Skeletal muscle cell (primary cell): ENCODE measurements around the gene FUS.
"Not testable (repeated sequence)": the region's sequence is repeated elsewhere in the genome, so short reads cannot be mapped to it uniquely, and the experiment has no call there.

Experiments
- DNase-seq: peaks from one replicate; pipeline ENCODE4 v3.0.0-alpha.2; 2010; ENCODE audit warnings: low read depth
- H3K4me3 ChIP-seq: 2 replicates; pipeline ENCODE4 v1.5.1; 2011; ENCODE audit warnings: low read depth, mild to moderate bottlenecking, control low read depth, low read length, moderate library complexity

The FUS gene

GRCh38 chr16:31198207-31198882, 18.4 kb downstream of the FUS start:
- no peak overlapping the region for H3K4me3 ChIP-seq
- no peak for DNase-seq

GRCh38 chr16:31199430-31200041, 19.6 kb downstream of the FUS start:
- H3K4me3 ChIP-seq: no peak overlapping the region

GRCh38 chr16:31200111-31200510, 20.2 kb downstream of the FUS start:
- DNase-seq, H3K4me3 ChIP-seq: not testable (repeated sequence)

More at GRCh38 chr16:31199430-31200041, 19.6 kb downstream of the FUS start:
- DNase-seq: no peak

- peak overlapping the region; percentile 62 for H3K4me3 ChIP-seq
- no peak for DNase-seq
Observed at GRCh38 chr16:31200821-31201568, 21.1 kb downstream of the FUS start.

- peak overlapping the region; percentile 62 for H3K4me3 ChIP-seq
- no peak for DNase-seq
Observed at GRCh38 chr16:31201582-31202413, 21.9 kb downstream of the FUS start.

GRCh38 chr16:31202414-31203375, 22.8 kb downstream of the FUS start, which contains the start of gene PYCARD:
PYCARD (minus strand) TSS chr16:31202760; CDS start chr16:31202690, 70 bp downstream.
- no peak for DNase-seq

GRCh38 chr16:31204871-31205666, 25.1 kb downstream of the FUS start:
- DNase-seq: no peak
- no peak overlapping the region for H3K4me3 ChIP-seq

More at GRCh38 chr16:31202414-31203375, 22.8 kb downstream of the FUS start, which contains the start of gene PYCARD:
- peak within 1 kb of the TSS; percentile 62 for H3K4me3 ChIP-seq

- no peak for DNase-seq
- H3K4me3 ChIP-seq: no peak overlapping the region
Observed at GRCh38 chr16:31206776-31207175, 26.8 kb downstream of the FUS start.

GRCh38 chr16:31213342-31213741, 33.4 kb downstream of the FUS start:
- no peak for DNase-seq
- no peak overlapping the region for H3K4me3 ChIP-seq

- peak within 1 kb of the TSS; percentile 51 for H3K4me3 ChIP-seq
- DNase-seq: no peak
Observed at GRCh38 chr16:31213877-31214707, 34.2 kb downstream of the FUS start, which contains the start of gene TRIM72. TRIM72 (plus strand) TSS chr16:31214119; CDS start chr16:31214739, 620 bp downstream.

- no peak for DNase-seq
- H3K4me3 ChIP-seq: peak overlapping the region; percentile 51
Observed at GRCh38 chr16:31214708-31215286, 34.9 kb downstream of the FUS start.

GRCh38 chr16:31215287-31216162, 35.6 kb downstream of the FUS start:
- H3K4me3 ChIP-seq: peak overlapping the region; percentile 51
- no peak for DNase-seq

- no peak for DNase-seq
- H3K4me3 ChIP-seq: peak within 1 kb of the TSS; percentile 51
Observed at GRCh38 chr16:31216422-31217135, 36.6 kb downstream of the FUS start, which contains the start of gene PYDC1. PYDC1 (minus strand) TSS chr16:31217135; CDS start chr16:31217028, 107 bp downstream.

GRCh38 chr16:31217136-31217530, 37.2 kb downstream of the FUS start:
- DNase-seq: no peak
- no peak overlapping the region for H3K4me3 ChIP-seq
